Esophagus muscularis mucosa (tissue), 3 donors: ENCODE results near the gene SNX19.

ENCODE experiments used
- CTCF ChIP-seq, 3 experiments: fragments of 200-600 bp in 2 of 3; fragments of 450-650 bp in 1 of 3; sonication (generic) in 2 of 3; IDR thresholded peaks; one replicate each; pipeline ENCODE4 v1.5.1; 2017 to 2019; ENCODE audit warnings: antibody characterized with exemption in 3 of 3, mild to moderate bottlenecking in 2 of 3, moderate library complexity in 1 of 3
- EP300 ChIP-seq: sonication (generic); formaldehyde crosslinking; IDR thresholded peaks from one replicate; pipeline ENCODE4 v1.6.1; 2017; ENCODE audit warnings: antibody characterized with exemption

GRCh38 chr11:130848361-130849214 lies 67.7 kb downstream of the SNX19 start:
- TF ChIP-seq CTCF (IDR thresholded peaks at IDR 0.05) (no peak), EP300 (no peak)
